KMS-11 (cell line): ENCODE data around the gene TMPRSS6.

Experiments
- H2AFZ ChIP-seq: fragments of 200-600 bp; sonication (generic); 2 replicates; pipeline ENCODE4 v1.6.1; 2016; ENCODE audit warnings: antibody characterized with exemption, mixed run types, low read depth
- H3K27ac ChIP-seq: fragments of 200-600 bp; sonication (generic); 2 replicates; pipeline ENCODE4 v1.6.1; 2016; ENCODE audit warnings: mild to moderate bottlenecking, mixed run types
- H3K27me3 ChIP-seq: fragments of 200-600 bp; sonication (generic); 2 replicates; pipeline ENCODE4 v1.6.1; 2017; ENCODE audit warnings: mild to moderate bottlenecking, low read depth, mixed run types, moderate library complexity; ENCODE audit not compliant: insufficient read depth
- H3K36me3 ChIP-seq: fragments of 200-600 bp; sonication (generic); 2 replicates; pipeline ENCODE4 v1.6.1; 2017; ENCODE audit warnings: mild to moderate bottlenecking, mixed run types; ENCODE audit not compliant: insufficient read depth
- H3K4me1 ChIP-seq: fragments of 200-600 bp; sonication (generic); 2 replicates; pipeline ENCODE4 v1.6.1; 2016; ENCODE audit warnings: mild to moderate bottlenecking, low read depth, mixed run types; ENCODE audit not compliant: poor library complexity, severe bottlenecking
- H3K4me2 ChIP-seq: fragments of 200-600 bp; sonication (generic); 2 replicates; pipeline ENCODE4 v1.7.0; 2016; ENCODE audit warnings: mild to moderate bottlenecking, mixed run types
- H3K4me3 ChIP-seq: fragments of 200-600 bp; sonication (generic); IDR thresholded peaks from 2 replicates; pipeline ENCODE4 v1.6.1; 2017; ENCODE audit warnings: low read depth, low read length, mixed read lengths; ENCODE audit not compliant: insufficient read depth
- H3K79me2 ChIP-seq: fragments of 200-600 bp; sonication (generic); 2 replicates; pipeline ENCODE4 v1.6.1; 2016; ENCODE audit warnings: low read depth, mixed run types; ENCODE audit not compliant: insufficient read depth
- H3K9ac ChIP-seq: fragments of 200-600 bp; sonication (generic); 2 replicates; pipeline ENCODE4 v1.6.1; 2016; ENCODE audit warnings: mild to moderate bottlenecking, mixed run types
- H4K20me1 ChIP-seq: fragments of 200-600 bp; sonication (generic); 2 replicates; pipeline ENCODE4 v1.6.1; 2016; ENCODE audit warnings: mild to moderate bottlenecking, mixed run types; ENCODE audit not compliant: insufficient read depth
- CTCF ChIP-seq: fragments of 200-600 bp; sonication (generic); conservative IDR thresholded peaks from 2 replicates; pipeline ENCODE4 v1.6.1; 2017; ENCODE audit warnings: low read depth, mild to moderate bottlenecking, antibody characterized with exemption, low read length, moderate library complexity, mixed read lengths

The TMPRSS6 gene

GRCh38 chr22:37112084-37112728 lies 2.7 kb upstream of the TMPRSS6 start:
- Histone ChIP-seq H3K9ac (no peak overlapping the region), H2AFZ (no peak overlapping the region), H3K36me3 (no peaks in the 10 kb centered on the region), H4K20me1 (no peaks in the 10 kb centered on the region), H3K4me3 (no peak overlapping the region), H3K79me2 (no peaks in the 10 kb centered on the region), H3K4me2 (no peak overlapping the region), H3K27me3 (no peaks in the 10 kb centered on the region), H3K4me1 (no peaks in the 10 kb centered on the region), H3K27ac (no peak overlapping the region)
- TF ChIP-seq CTCF: no peak

GRCh38 chr22:37111156-37111717 lies 1.7 kb upstream of the TMPRSS6 start:
- Histone ChIP-seq H3K36me3 (no peaks in the 10 kb centered on the region), H3K27me3 (no peaks in the 10 kb centered on the region), H3K4me3 (no peak overlapping the region), H3K27ac (no peak overlapping the region), H3K79me2 (no peaks in the 10 kb centered on the region), H3K9ac (no peak overlapping the region), H3K4me1 (no peaks in the 10 kb centered on the region), H4K20me1 (no peaks in the 10 kb centered on the region), H3K4me2 (no peak overlapping the region), H2AFZ (no peak overlapping the region)
- no peak for TF ChIP-seq CTCF

- H3K27ac ChIP-seq: no peak overlapping the region
- no peak overlapping the region for H3K4me3 ChIP-seq
- H3K36me3 ChIP-seq: no peaks in the 10 kb centered on the region
- no peak overlapping the region for H3K4me2 ChIP-seq
- H4K20me1 ChIP-seq: no peaks in the 10 kb centered on the region
- H3K79me2 ChIP-seq: no peaks in the 10 kb centered on the region
- no peak overlapping the region for H2AFZ ChIP-seq
- H3K27me3 ChIP-seq: peaks cover 7% of the 10 kb centered on the region; the same call in 1 of the 2 replicates
- H3K4me1 ChIP-seq: no peaks in the 10 kb centered on the region
- no peak overlapping the region for H3K9ac ChIP-seq
- no peak for TF ChIP-seq CTCF
These were observed 1.5 kb downstream of the TMPRSS6 start for GRCh38 chr22:37107816-37108621.

GRCh38 chr22:37105990-37106389 lies 3.5 kb downstream of the TMPRSS6 start:
- Histone ChIP-seq H3K36me3 (no peaks in the 10 kb centered on the region), H3K27me3 (peaks cover 7% of the 10 kb centered on the region; the same call in 1 of the 2 replicates), H3K9ac (no peak overlapping the region), H3K4me3 (no peak overlapping the region), H3K79me2 (no peaks in the 10 kb centered on the region), H2AFZ (no peak overlapping the region), H4K20me1 (no peaks in the 10 kb centered on the region), H3K27ac (no peak overlapping the region), H3K4me2 (no peak overlapping the region), H3K4me1 (no peaks in the 10 kb centered on the region)
- TF ChIP-seq CTCF: no peak
